Neural crest cell (in vitro differentiated cells): ENCODE measurements around the gene RASGEF1C. TPM values are rescaled to one million over a fixed set of nuclear protein-coding genes. Genes with fewer than 3 reads are reported as not detected.

Source experiments
- DNase-seq: peaks from one replicate; pipeline ENCODE4 v3.0.0; 2021; ENCODE audit warnings: low read depth, mixed read lengths, low spot score
- H3K27ac Mint-ChIP-seq: one replicate; pipeline ENCODE4 v1.8.0; 2021; ENCODE audit warnings: mild to moderate bottlenecking, mixed read lengths; ENCODE audit not compliant: unreplicated experiment
- H3K27me3 Mint-ChIP-seq: 2 replicates; pipeline ENCODE4 v1.8.0; 2021; ENCODE audit warnings: low read depth, mild to moderate bottlenecking, mixed read lengths
- H3K36me3 Mint-ChIP-seq: 2 replicates; pipeline ENCODE4 v1.8.0; 2021; ENCODE audit warnings: low read depth, mild to moderate bottlenecking, mixed read lengths
- H3K4me1 Mint-ChIP-seq: 2 replicates; pipeline ENCODE4 v1.8.0; 2021; ENCODE audit warnings: mixed read lengths
- H3K4me3 Mint-ChIP-seq: one replicate; pipeline ENCODE4 v1.8.0; 2021; ENCODE audit warnings: mild to moderate bottlenecking, mixed read lengths
- H3K9me3 Mint-ChIP-seq: 2 replicates; pipeline ENCODE4 v1.8.0; 2021; ENCODE audit warnings: mixed read lengths
- total RNA-seq: library from RNA; stranded (reverse); gene quantifications from 2 replicates; pipeline ENCODE4 v1.2.1, GENCODE V29; 2021
- TF ChIP-seq, protein P1 (sequence below): fragments of 200-600 bp; sonication (generic); conservative IDR thresholded peaks from 2 replicates; pipeline ENCODE4 v1.5.0; 2021; ENCODE audit warnings: antibody characterized with exemption, mild to moderate bottlenecking

The RASGEF1C gene
- total RNA-seq, 1 donor from 2014 or later = 1.7 TPM

DNA sequence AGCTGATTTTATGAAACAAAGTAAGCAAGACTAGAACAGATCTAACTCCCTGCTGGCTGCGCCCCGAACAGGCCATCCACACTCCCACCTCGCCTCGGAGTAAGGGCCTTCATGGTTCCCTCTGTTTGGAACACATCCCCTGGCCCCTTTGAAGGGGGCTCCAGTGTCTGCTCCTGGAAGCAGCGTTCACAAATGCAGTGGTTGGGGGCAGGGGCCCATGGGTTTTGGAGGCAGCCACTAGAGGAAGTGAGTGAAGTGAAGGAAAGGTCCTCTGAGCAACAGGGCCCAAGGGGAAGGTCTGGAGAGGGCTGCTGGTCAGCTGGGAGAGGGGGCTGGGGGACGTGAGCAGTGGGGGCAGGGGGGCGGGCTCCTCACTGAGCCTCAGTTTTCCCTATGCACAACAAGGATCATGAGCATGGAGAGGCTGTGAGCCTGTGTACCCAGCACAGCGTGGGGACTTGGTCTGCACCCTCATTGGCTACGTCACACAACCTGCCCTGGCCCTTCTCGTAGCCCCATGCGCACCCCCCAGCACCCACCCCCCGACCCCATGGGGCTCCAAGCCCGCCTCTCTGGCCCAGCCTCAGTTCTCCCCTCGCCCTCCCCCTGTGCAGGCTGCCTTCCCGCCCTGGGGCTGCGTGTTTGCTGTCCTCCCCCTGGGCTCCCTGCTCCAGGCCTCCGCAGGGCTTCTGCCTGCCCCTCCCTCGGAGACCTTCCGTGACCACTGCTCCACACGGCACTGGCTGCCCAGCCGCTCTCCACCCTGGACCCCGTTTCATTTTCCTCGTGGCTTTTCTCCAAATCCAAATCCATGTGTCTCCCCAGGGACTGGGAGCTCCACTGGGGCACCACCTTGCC, 39.5 kb downstream of the RASGEF1C start:
- DNase-seq = no peak
- Mint-ChIP-seq H3K27ac (peak overlapping the region; percentile 94), H3K9me3 (peaks cover 3% of the 10 kb centered on the region), H3K4me1 (peaks cover 45% of the 10 kb centered on the region), H3K27me3 (no peaks in the 10 kb centered on the region), H3K4me3 (peak overlapping the region; percentile 72), H3K36me3 (no peaks in the 10 kb centered on the region)
- TF ChIP-seq, protein P1, sequence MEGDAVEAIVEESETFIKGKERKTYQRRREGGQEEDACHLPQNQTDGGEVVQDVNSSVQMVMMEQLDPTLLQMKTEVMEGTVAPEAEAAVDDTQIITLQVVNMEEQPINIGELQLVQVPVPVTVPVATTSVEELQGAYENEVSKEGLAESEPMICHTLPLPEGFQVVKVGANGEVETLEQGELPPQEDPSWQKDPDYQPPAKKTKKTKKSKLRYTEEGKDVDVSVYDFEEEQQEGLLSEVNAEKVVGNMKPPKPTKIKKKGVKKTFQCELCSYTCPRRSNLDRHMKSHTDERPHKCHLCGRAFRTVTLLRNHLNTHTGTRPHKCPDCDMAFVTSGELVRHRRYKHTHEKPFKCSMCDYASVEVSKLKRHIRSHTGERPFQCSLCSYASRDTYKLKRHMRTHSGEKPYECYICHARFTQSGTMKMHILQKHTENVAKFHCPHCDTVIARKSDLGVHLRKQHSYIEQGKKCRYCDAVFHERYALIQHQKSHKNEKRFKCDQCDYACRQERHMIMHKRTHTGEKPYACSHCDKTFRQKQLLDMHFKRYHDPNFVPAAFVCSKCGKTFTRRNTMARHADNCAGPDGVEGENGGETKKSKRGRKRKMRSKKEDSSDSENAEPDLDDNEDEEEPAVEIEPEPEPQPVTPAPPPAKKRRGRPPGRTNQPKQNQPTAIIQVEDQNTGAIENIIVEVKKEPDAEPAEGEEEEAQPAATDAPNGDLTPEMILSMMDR = no peak

DNA sequence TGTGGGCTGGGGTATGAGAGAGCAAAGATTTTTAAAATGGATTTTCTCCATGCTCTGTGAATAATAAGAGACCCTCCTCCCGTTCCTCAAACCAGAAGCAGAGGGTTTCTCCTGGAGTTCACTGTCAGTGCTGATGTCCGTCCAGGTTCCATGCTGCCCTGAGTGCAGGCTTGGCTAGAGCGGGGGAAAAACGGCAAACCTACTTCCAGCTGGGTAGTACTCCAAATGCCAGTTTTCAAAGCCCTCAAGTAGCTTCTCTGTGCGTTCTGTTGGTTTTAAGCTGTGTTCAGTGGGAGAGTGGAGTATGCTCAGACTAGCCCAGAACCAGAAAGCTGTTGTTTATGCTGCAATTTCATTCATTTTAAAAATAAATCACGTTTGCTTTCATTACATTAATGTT, 40.3 kb downstream of the RASGEF1C start:
- Mint-ChIP-seq H3K27me3 (no peaks in the 10 kb centered on the region), H3K4me3 (peak overlapping the region; percentile 6), H3K27ac (no peak overlapping the region), H3K36me3 (no peaks in the 10 kb centered on the region), H3K9me3 (peaks cover 3% of the 10 kb centered on the region), H3K4me1 (peaks cover 38% of the 10 kb centered on the region)
- DNase-seq = no peak
- TF ChIP-seq, protein P1 = no peak

DNA sequence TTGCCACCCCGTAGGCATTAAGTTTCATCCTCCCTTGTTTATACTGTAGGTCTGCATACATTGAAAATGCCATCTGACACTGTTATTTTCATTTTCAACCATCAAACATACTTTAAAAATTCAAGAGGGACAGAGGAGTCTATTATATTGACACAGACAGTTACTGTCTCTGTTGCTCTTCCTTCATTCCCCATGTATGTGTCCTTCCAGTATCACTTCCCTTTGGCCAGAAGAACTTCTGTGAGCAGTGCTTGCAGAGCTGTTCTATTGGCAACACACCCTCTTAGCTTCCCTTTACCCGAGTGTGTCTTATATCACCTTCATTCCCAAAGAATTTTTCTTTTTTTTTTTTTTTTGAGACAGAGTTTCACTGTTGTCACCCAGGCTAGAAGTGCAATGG, 42.8 kb downstream of the RASGEF1C start:
- Mint-ChIP-seq H3K27ac (peak overlapping the region; percentile 1), H3K27me3 (no peaks in the 10 kb centered on the region)

DNA sequence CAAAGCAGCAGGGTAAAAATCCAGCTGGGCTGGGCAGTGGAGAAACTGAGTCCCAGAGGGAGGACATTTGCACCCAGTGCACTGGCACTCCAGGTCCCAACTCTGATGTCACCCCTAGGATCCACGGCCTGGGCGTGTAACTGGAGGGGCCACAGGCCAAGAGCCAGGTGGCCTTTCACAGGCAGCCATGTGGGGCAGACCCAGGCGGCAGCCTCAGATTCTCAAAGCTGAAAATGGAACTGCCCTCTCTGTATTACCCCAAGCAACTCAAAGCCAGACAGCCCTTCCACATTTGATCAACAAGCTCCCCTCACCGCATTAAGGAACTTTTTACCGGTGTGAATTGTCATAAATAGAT, 46.7 kb downstream of the RASGEF1C start:
- H3K4me3 Mint-ChIP-seq = no peak overlapping the region
- no peaks in the 10 kb centered on the region for H3K4me1 Mint-ChIP-seq
- no peak for DNase-seq
- no peak overlapping the region for H3K27ac Mint-ChIP-seq
- no peaks in the 10 kb centered on the region for H3K36me3 Mint-ChIP-seq
- peaks cover 3% of the 10 kb centered on the region for H3K9me3 Mint-ChIP-seq
- TF ChIP-seq, protein P1 = no peak
- no peaks in the 10 kb centered on the region for H3K27me3 Mint-ChIP-seq

More for the DNA sequence above, 42.8 kb downstream of the RASGEF1C start:
- TF ChIP-seq, protein P1 = no peak
- H3K4me3 Mint-ChIP-seq = no peak overlapping the region
- no peaks in the 10 kb centered on the region for H3K36me3 Mint-ChIP-seq
- peaks cover 24% of the 10 kb centered on the region for H3K4me1 Mint-ChIP-seq
- no peak for DNase-seq
- H3K9me3 Mint-ChIP-seq = peaks cover 3% of the 10 kb centered on the region

DNA sequence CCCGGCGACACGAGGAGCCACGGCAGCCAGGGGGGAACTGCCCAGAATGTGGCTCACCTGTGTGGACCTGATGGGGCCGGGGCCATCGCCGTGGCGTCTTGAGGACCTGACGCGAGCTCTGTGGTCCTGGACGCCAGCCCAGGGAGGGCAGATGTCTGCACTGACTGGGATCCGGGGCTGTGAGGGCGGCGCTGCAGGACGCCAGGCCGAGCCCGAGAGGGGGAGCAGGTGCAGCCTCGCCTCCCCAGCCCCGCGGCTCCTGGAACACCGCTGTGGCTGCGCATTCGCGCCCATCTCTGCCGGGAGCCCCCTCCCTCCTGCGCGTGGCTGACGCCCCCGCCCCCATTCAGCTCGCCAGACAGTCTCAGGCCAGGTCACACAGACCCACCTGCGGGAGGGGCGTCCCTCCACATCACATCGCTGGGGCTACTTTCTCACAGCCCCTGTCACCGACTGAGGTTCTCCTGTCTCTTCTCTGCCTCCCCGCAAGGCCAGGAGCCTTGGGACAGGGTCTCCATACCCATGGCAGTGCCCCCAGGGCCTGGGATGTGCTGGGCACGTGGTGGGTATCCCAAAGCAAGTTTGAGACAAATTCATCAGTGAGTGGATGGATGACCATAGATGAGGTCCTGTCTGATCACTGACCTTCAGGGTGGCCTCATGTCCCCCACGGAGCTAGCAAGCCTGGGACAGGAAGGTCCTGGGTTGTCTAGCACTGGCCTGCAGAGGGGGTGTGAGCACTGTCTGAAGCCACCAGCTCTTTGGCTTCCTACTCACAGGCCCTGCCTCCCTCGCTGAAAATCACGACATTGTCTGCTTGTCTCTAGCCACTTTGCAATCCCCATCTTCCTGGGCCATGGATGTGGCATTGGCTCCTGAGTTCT, 47.3 kb downstream of the RASGEF1C start:
- Mint-ChIP-seq H3K27ac (no peak overlapping the region), H3K4me3 (no peak overlapping the region), H3K9me3 (peaks cover 3% of the 10 kb centered on the region), H3K4me1 (no peaks in the 10 kb centered on the region), H3K27me3 (no peaks in the 10 kb centered on the region), H3K36me3 (no peaks in the 10 kb centered on the region)
- no peak for DNase-seq
- TF ChIP-seq, protein P1 = no peak
